Forelimb muscle (tissue), 1 donor: ENCODE results near the gene INTS11. TPM values are rescaled to one million over a fixed set of nuclear protein-coding genes. Genes with fewer than 3 reads are reported as not detected.
"Not testable (repeated sequence)": the region's sequence is repeated elsewhere in the genome, so short reads cannot be mapped to it uniquely, and the experiment has no call there.

Experiments used
- DNase-seq: peaks from one replicate; pipeline ENCODE4 v3.0.0-alpha.2; 2013; ENCODE audit warnings: low read depth
- polyA plus RNA-seq: library from polyadenylated mRNA; unstranded; fragments of 120-200 nt; gene quantifications from one replicate; pipeline ENCODE4 v1.2.1, GENCODE V29; 2013; ENCODE audit not compliant: insufficient read length

INTS11 gene
- 74.9 TPM for polyA plus RNA-seq

DNA sequence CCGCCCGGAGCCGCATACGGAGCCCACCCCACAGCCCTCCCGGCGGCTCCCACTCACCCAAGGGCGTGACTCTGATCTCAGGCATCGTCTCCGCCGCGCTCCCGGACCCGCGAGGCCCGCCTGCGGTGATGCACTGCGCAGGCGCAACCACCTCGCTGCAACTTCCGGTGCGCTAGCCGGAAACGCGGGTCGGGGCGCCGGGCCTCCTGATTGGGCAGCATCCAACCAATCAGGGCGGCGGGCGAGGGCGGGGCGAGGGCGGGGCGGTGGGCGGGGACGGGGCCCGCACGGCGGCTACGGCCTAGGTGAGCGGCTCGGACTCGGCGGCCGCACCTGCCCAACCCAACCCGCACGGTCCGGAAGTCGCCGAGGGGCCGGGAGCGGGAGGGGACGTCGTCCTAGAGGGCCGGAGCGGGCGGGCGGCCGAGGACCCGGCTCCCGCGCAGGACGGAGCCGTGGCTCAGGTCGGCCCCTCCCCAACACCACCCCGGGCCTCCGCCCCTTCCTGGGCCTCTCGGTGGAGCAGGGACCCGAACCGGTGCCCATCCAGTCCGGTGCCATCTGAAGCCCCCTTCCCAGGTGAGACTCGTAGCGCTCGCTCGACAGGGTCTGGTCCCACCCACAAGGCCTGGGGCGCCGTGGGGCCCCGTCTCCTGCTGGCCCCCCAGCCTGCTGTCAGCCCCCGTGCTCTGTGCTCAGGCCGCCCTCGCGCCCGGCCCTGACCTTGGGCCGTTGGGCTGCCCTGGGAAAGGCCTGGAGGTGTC, at the start of gene INTS11, which contains the start of gene CPTP:
INTS11 (minus strand) TSS at position 137 of the 764 bp plus-strand sequence; CDS start at position 85, 52 bp downstream.
CPTP (plus strand) TSS at position 279 of the 764 bp plus-strand sequence. CDS start 2,109 bp downstream, outside the sequence.
- peak; percentile 64 for DNase-seq

DNA sequence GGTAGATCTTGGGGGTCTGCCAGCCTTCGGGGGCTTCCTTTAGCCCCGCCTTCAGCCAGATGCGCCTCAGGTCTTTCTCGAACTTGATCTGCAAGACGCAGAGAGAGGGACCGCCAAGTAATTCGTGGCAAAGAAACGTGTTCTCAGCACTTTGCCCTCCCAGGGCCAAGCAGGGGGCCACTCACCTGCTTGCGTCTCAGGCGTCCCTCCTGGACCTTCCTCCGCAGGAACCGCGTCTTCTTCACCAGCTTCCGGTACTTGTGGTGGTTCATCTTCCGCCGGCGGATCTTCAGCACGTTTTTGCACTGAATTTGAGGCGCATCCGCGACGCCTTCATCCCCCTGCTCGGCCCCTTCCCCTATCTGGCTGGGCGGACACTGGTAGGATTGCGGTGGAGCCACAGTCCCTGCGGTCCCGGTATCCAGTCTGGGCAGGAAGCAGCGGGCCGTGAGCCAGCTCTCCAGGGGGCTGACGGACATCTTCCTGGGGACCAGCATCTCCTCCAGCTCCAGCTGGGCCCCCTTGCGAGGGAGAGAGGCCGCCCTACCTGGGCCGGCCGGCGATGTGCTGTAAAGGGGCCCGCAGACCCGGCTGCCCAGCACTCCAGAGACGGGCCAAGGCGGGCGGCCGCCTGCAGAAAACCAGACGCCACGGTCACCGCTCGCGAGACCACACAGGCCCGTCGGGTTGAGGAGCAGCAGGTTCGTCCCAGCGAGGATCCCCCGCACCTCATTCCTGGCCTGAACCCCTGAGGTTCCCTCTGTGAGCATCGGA, 49.5 kb upstream of the INTS11 start:
- no peak for DNase-seq

DNA sequence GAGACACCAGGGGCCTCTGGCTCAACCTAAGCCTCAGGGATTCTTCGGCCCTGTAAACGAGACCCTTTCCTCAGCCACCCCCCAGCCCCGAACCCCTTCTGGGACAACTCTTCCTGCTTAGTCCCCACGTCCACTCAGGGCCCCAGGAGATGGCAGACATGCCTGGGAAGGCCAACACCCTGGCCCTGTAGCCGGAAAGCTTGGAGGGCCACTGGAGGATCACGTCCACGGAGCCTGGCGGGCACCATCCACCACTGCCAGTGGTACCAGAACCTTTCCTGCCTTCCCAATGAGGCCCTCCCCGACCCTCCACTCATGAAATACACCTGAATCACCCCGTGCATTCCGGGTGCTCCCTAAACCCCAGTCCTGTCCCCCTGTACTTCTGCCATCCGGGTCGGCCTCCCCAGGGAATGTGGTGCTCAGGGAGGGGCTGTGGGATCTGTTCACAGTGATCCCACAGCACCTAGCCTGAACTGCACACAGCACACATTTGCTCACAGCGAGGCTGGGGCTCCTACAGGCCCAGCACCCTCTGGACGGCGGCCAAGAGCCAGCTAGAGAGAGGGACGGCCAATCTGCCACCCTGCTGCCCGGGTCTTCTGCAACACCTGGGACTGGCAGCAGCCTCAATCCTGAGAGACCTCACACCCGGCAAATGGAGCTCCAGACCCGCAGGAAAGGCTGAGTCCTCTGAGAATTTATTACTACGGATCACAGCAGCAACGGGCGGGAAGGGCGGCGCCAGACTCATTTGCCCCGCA, 48.8 kb upstream of the INTS11 start:
- DNase-seq: no peak

DNA sequence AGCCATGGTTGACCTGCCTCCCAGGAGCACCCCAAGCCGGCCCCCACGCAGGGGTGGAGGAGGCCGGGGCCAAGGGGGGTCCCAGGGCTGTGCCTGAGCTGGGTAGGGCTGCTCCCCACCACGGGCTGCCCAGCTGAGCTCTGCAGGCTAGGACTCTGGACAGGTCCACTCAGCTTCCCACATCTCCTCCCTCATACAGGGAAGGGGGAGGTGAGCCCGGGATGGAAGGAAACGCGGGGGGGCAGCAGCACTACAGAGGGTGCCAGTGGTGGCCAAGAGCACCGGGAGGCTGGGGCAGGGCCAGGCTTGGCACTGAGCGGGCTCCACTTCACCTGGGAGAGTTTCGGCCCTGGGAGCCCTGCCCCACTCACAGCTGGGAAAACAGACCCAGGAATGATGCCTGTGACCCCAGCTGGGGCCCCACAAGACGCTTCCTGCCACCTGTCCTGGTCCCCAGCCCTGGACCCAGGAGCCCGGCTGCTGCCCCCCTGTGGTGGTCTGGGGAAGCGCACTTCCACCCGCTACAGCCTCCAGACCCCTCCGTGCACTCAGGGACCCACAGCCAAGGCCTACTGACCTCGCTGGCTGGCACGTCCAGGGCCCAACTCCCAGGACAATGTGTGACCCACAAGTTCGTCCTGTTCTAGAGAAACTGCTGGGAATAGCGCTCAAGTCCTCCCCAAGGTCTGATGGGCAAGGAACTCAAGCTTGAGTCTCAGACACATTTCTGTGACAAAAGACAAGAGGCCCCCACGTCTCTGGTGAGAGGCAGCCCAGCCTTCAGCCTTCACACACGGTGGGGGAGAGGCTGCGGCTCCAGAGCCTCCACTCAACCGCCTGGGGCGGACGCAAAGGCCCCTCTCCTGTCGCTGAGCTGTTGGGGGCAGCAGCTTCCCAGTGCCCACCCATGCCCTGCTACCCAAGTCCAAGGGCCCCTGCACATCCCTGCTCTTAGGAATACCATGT, 47.6 kb upstream of the INTS11 start:
- DNase-seq: no peak

DNA sequence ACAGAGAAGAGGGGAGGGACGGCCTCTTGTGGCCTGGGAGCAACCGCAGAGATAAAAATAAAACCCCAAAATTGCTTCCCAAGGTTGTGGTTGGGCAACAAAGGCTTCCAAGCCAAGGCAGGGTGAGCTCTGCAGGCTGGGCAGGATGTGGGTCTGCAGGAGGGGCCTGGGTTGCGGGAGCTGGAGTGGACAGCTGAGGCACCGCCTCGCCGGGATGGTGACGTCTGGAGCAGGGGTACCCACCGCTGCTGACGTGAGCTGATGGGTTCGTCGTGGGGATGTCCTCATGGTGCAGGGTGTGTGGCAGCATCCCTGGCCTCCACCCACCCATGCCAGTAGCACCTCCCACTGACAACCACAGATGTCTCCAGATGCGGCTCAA, 46.9 kb upstream of the INTS11 start:
- no peak for DNase-seq

DNA sequence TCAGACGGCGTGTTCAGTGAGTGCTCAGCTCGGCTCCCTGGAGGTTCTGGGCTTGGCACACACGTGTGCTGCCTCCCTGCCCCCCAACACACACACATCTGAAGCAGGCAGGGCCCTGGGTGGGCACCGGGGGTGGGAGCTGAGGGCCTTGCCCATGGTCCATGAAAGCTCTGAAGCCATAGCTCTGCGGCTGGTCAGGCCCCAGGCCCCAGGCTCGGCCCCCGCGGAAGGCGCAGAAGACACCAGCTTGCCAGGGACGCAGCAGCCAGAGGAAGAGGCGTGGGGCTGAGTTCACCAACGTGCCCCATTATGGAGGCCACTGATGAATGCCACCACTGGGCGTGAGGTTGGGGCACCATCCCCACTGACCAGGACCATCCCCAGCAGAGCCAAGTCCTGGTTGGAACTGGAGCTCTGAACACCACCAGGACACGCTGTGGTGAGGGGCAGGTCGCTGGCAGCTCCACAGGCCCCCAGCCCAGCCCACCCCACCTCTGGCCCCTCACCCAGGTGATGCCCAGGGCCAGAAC, 46.4 kb upstream of the INTS11 start:
- DNase-seq: no peak

DNA sequence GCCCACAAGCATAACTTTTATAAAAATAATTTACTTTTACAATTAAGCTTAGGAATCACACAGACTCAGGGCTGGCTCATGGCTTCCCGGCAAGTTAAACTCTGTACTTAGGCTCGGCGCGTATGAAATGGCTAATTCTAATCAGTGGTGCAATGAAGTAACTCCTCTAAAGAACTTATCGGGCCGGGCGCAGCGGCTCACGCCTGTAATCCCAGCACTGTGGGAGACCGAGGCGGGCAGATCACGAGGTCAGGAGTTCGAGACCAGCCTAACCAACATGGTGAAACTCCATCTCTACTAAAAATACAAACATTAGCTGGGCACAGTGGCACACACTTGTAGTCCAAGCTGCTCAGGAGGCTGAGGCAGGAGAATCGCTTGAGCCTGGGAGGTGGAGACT, 45.6 kb upstream of the INTS11 start:
- not testable (repeated sequence) for DNase-seq

DNA sequence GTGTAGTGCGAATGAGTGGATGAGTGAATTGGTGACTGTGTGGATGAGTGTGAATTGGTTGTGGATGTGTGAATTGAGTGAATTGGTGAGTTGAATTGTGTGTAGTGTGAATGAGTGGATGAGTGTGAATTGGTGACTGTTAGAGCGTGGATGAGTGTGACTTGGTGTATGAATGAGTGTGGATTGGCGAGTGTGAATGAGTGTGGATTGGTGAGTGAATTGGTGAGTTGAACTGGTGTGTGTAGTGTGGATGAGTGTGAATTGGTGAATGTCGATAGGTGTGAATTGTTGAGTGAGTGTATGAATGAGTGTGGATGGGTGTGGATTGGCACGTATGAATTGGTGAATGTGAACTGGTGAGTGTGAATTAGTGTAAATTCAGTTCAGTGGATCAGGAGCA, 42.9 kb upstream of the INTS11 start:
- DNase-seq: no peak

DNA sequence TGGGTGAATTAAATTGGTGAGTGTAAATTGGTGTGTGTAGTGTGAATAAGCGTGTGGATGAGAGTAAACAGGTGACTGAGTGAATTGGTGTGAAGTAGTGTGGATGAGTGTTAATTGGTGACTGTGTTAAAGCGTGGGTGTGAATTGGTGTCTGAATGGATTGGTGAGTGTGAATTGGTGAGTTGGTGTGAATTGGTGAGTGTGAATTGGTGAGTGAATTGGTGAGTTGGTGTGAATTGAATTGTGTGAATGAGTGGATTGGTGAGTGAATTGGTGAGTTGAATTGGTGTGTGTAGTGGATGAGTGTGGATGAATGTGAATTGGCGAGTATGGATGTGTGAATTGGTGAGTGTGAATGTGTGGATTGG, 42.2 kb upstream of the INTS11 start:
- DNase-seq: no peak

DNA sequence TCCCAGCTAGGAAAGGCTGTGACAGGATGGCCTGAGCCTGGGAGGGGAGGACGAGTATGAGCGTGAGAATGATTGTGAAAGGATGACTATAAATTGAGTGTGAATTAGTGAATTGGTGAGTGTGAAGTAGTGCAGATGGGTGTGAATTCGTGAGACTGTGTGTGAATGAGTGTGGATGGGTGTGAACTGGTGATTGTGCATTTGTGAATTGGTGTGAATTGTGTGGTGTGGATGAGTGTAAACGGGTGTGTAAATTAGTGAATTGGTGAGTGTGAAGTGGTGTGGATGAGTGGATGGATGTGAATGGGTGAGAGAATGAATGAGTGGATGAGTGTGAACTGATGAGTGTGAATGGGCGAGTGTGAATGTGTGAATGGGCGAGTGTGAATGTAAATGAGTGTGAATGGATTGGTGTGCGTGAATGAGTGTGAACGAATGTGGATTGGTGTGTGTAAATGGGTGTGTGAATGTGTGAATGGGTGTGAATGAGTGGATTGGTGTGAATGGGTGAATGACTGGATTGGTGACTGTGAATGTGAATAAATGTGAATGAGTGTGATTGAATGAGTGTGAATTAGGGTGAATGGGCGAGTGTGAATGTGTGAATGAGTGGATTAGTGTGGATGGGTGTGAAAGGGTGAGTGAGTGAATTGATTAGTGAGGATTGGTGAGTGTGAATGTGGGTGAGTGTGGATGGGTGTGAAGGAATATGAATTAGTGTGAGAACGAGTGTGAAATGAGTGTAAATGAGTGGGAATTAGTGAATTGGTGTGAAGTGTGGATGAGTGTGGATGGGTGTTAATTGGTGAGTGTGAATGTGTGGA, 41.6 kb upstream of the INTS11 start:
- no peak for DNase-seq

DNA sequence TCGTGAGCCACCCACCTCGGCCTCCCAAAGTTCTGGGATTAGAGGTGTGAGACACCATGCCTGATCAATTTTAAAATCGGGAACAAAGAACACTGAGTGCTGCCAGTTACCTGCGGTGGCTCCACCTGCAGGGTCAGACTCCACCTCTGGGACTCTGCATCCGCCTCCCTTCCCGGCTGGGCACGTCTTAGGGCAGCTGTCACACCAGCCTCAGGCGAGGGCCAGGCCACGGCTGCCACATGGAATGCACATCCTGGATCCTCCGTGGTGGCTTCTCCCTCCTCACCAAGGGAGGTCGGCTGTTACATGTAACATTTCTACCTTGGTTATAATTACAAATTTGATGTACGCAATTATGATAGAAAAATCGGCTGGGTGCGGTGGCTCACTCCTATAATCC, 39.8 kb upstream of the INTS11 start:
- no peak for DNase-seq

DNA sequence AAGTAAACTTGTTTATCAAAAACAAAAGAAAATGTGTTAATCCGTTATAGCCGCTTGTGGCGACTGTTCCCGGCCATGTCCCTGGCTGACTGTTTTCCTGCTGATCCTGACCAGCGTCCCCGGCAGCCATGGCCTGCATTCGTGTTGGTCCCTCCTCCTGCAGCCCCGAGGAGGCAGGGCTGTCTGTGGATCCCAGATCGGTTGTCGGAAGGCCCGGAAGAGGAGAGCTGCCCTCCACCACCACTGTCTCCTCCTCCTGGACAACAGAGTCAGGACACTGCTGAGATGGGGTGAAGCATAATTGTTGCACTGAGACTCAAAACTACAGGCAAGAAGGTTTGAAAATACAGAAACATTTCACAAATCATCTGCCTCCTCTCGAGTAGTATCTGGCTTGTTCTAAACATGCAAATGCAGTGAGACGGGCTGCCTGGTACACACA, 37.5 kb upstream of the INTS11 start:
- DNase-seq: no peak

DNA sequence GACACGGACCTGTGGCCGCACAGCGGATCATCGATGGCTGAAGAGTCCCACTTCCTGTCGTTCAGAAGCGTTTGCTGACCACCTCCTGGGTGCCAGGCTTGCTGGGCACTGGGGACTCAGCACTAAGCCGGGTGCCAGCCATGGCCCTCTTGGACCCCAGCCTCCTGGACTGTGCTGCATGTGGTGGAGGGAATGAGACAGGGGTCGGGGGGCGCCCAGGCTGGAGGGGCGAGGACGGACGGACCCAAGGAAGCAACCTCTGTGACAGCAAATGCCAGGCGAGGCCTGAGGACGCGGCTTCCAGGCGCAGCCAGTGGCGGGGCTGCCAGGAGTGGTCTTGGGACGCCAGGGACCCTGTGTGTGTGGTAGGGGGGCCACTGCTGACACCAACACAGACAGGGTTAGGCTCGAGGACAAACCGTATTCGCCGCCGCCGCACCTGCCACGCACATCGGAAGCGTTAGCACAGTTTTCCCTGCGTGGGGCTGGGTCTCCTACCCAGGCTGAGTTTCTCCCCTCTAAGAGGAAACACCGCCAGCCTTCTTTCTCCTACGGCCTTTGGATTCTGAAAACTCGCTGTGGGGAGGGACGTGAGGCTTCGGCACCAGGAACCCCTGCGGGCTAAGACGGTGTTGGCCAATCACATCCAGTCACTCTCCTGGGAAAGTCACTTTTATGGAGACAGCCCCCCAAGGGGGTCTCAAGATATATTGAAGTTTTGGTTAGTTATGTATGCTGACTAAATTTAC, 36.9 kb upstream of the INTS11 start:
- no peak for DNase-seq

DNA sequence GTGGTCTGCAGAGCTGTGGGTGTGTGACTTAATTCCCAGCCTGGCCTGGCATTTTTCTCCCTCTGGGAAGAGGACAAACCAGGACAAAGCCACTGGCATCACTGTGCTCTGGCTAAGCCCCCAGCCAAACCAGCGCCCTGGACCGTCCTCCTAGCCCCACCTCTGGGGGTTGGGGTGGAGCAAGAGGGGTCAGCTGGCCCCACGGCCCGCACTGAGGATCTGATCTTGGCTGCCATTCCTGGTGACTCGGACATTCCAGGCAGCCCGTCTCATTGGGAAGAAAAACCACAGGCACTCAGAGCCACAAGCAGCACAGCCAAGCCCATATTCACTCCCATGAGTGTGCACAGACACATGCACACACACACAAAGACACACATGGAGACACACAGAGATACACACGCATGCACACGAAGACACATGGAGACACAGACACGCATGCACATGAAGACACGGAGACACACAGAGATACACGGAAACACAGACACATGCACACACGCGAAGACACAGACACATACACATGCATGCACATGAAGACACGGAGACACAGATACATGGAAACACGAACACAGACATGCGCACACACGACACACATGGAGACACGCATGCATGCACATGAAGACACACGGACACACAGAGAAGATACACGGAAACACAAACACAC, 36.2 kb upstream of the INTS11 start:
- DNase-seq: no peak

DNA sequence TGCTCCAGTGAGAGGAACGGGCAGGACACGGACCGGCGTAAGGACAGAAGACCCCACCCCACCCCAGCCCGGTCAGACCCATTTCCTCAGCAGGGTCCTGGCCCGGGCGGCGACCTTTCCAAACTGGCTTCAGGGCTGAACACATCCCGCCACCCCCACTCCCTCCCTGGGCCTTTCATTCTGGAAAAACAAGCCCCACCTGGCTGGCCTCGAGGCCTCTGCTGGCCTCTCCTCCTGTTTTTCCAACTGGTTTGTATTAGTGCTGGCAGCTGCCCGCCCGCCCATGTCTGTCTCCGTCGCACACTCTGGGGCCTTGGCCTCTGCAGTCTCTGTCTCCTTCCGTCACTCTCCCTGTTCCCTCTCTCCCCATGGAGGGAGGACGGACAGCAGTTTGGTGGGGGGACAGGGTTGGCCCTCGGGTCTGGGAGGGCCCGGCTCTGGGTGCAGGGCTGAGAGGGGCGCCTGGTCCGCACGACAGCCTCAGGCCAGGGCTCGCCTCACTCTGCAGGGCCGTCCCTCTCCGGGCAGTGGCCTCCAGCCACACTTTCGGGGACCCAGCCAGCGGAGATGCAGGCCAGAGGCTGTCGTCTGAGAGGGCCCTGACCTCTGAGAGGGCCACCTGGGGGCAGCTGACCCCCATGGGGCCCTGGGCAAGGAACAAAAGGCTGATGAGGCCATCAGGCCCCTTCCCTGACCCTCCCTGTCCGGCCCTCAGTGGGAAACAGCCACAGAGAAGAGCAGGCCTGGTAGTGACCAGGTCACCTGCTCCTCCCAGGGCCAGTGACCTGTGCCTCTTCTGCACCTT, 35.4 kb upstream of the INTS11 start:
- DNase-seq: no peak

DNA sequence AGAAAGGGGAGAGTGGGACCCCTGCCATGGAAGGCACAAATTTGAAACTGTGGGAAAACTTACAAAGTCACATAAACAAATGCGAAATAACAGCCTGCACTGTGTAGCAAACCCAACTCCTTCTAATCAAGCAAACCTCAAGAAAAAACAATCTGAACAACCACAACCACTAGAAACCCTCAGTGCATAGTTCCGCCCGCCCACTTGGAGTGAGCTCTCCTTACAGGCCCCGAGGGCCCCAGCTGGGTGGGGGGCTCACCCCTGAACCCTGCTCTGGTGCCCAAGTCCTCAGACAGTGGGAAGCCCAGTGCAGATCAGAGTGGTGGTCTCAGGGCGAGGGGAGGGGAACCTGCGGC, 34.8 kb upstream of the INTS11 start:
- DNase-seq: no peak

DNA sequence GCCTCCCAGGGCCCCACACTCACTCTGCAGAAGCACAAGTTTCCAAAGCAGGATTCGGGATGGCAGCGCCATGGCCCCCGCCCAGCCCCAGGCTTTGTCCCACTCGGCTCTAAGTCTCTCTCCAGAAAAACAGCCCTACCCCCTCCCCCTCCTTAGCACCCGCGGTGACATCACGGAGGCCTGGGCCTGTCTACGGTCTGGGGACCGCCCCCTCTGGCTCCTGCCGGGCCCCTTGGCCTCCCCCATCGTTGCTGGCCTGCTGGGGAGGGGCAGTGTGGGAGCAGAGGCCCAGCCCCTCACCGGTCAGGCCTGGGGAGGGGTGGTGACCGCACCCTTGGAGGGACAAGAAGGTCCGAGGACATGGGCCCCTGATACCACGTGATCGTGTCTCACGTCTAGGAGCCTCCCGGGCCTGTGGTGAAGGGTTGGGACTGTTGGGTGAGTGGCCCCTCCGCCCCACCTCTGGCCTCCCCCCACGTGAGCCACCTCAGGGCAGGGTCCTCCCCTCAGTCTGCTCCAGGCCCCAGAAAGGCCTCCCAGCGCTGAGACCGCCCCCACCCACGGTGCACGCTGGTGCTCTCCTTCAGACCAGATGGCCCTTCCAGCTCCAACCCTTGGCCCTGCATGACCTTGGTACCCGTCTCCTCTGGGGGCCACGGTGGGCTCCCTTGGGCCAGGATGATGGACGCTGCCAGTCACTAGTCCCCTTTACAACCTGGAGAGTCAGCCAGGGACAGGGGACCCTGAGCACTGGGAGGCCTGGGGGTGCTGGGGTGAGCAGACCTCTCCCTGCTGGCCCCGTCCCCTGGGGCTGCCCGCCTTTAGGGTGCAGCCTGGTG, 34.2 kb upstream of the INTS11 start, which contains the start of gene MXRA8:
MXRA8 (minus strand) TSS at position 123 of the 839 bp plus-strand sequence; CDS start at position 72, 51 bp downstream.
- no peak for DNase-seq
